ENCODE results near the gene GPR160.

DNA sequence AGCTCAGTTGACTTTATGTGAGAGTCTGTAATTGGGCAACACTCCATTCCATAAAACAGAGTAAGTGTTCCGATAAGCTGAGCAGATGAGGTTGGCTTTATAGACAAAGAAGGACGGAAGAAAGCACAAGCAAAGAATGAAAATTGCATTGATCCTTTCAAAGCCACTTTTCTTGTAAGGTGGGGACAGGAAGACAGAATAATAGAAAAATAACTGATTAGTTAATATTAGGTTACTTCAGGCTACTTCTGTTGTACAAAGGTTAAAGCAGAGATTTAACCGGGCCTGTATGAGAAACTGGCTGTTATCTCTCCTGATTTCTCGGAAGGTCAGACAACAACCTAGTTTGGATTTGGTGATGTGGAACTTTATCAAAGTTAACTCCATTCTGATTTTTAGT lies 15.5 kb upstream of the GPR160 start:
- no peak for TF ChIP-seq EP300 (conservative IDR thresholded peaks at IDR 0.05; ENCODE audit: poor library complexity, severe bottlenecking)
- TF ChIP-seq, protein P1, sequence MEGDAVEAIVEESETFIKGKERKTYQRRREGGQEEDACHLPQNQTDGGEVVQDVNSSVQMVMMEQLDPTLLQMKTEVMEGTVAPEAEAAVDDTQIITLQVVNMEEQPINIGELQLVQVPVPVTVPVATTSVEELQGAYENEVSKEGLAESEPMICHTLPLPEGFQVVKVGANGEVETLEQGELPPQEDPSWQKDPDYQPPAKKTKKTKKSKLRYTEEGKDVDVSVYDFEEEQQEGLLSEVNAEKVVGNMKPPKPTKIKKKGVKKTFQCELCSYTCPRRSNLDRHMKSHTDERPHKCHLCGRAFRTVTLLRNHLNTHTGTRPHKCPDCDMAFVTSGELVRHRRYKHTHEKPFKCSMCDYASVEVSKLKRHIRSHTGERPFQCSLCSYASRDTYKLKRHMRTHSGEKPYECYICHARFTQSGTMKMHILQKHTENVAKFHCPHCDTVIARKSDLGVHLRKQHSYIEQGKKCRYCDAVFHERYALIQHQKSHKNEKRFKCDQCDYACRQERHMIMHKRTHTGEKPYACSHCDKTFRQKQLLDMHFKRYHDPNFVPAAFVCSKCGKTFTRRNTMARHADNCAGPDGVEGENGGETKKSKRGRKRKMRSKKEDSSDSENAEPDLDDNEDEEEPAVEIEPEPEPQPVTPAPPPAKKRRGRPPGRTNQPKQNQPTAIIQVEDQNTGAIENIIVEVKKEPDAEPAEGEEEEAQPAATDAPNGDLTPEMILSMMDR (IDR thresholded peaks at IDR 0.05; ENCODE audit: poor library complexity, severe bottlenecking) = no peak
- TF ChIP-seq MXI1 (conservative IDR thresholded peaks at IDR 0.05; ENCODE audit: poor library complexity, severe bottlenecking) = no peak
- TF ChIP-seq SMC3 (conservative IDR thresholded peaks at IDR 0.05; ENCODE audit: poor library complexity) = no peak
- TF ChIP-seq, protein P2, sequence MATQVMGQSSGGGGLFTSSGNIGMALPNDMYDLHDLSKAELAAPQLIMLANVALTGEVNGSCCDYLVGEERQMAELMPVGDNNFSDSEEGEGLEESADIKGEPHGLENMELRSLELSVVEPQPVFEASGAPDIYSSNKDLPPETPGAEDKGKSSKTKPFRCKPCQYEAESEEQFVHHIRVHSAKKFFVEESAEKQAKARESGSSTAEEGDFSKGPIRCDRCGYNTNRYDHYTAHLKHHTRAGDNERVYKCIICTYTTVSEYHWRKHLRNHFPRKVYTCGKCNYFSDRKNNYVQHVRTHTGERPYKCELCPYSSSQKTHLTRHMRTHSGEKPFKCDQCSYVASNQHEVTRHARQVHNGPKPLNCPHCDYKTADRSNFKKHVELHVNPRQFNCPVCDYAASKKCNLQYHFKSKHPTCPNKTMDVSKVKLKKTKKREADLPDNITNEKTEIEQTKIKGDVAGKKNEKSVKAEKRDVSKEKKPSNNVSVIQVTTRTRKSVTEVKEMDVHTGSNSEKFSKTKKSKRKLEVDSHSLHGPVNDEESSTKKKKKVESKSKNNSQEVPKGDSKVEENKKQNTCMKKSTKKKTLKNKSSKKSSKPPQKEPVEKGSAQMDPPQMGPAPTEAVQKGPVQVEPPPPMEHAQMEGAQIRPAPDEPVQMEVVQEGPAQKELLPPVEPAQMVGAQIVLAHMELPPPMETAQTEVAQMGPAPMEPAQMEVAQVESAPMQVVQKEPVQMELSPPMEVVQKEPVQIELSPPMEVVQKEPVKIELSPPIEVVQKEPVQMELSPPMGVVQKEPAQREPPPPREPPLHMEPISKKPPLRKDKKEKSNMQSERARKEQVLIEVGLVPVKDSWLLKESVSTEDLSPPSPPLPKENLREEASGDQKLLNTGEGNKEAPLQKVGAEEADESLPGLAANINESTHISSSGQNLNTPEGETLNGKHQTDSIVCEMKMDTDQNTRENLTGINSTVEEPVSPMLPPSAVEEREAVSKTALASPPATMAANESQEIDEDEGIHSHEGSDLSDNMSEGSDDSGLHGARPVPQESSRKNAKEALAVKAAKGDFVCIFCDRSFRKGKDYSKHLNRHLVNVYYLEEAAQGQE (IDR thresholded peaks at IDR 0.05; ENCODE audit: borderline replicate concordance) = no peak
- TF ChIP-seq POLR2AphosphoS5 (IDR thresholded peaks at IDR 0.05) = no peak
- no peak for TF ChIP-seq TAF1 (IDR thresholded peaks at IDR 0.05; ENCODE audit: low read depth)
- no peak for TF ChIP-seq EZH2 (IDR thresholded peaks at IDR 0.05; ENCODE audit: borderline replicate concordance, insufficient read depth, low read length, poor library complexity, severe bottlenecking)
- no peak for TF ChIP-seq RAD21 (conservative IDR thresholded peaks at IDR 0.05)
